GM06990 (cell line): ENCODE results near the gene NAAA.
A peak's percentile ranks its signal among the peaks of the same experiment; 100 is the strongest.

Experiments used
- DNase-seq: peaks from one replicate; pipeline ENCODE4 v3.0.0-alpha.2; 2011; ENCODE audit not compliant: insufficient read length; ENCODE audit errors: extremely low read depth
- H3K27me3 ChIP-seq: replicated peaks from 2 replicates; pipeline ENCODE4 v1.6.0; 2011; ENCODE audit warnings: low read length; ENCODE audit not compliant: control insufficient read depth, insufficient read depth
- H3K36me3 ChIP-seq: 2 replicates; pipeline ENCODE4 v1.5.1; 2011; ENCODE audit warnings: low read length; ENCODE audit not compliant: control insufficient read depth, insufficient read depth
- H3K4me3 ChIP-seq: replicated peaks from 2 replicates; pipeline ENCODE4 v1.5.1; 2011; ENCODE audit warnings: low read depth, mild to moderate bottlenecking, control low read depth, low read length
- TF ChIP-seq, protein P1 (sequence below): IDR thresholded peaks from 2 replicates; pipeline ENCODE4 v1.5.1; 2011; ENCODE audit warnings: low read length, control low read depth, mild to moderate bottlenecking, inconsistent platforms; ENCODE audit not compliant: insufficient read depth, poor library complexity, severe bottlenecking

Gene NAAA

DNA sequence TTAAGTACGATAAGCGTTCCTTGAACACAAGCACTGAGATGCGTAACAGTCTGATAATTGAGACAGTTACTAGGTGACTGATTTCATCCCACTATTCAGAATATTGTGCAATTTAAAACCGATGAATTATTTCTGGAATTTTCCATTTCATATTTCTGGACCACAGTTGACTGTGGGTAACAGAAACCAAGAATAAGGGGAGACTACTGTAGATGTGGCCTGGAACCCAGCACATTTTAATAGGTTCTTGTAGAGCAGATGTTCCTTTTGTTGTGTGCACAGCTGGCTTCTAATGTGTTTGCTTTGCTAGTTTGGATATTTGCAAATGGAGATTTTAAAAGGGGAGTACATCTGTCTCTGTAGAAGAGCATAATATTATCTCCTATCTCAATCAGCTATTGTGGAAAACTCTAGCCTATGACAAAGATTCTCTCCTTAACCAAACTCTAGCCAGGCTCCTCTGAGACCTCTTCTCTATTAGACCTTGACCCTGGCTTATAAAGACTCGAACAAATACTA is 16.4 kb downstream of the NAAA start:
- TF ChIP-seq, protein P1, sequence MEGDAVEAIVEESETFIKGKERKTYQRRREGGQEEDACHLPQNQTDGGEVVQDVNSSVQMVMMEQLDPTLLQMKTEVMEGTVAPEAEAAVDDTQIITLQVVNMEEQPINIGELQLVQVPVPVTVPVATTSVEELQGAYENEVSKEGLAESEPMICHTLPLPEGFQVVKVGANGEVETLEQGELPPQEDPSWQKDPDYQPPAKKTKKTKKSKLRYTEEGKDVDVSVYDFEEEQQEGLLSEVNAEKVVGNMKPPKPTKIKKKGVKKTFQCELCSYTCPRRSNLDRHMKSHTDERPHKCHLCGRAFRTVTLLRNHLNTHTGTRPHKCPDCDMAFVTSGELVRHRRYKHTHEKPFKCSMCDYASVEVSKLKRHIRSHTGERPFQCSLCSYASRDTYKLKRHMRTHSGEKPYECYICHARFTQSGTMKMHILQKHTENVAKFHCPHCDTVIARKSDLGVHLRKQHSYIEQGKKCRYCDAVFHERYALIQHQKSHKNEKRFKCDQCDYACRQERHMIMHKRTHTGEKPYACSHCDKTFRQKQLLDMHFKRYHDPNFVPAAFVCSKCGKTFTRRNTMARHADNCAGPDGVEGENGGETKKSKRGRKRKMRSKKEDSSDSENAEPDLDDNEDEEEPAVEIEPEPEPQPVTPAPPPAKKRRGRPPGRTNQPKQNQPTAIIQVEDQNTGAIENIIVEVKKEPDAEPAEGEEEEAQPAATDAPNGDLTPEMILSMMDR: no peak
- DNase-seq: no peak
- no peaks in the 10 kb centered on the region for H3K27me3 ChIP-seq
- peaks cover 7% of the 10 kb centered on the region for H3K36me3 ChIP-seq
- no peak overlapping the region for H3K4me3 ChIP-seq

DNA sequence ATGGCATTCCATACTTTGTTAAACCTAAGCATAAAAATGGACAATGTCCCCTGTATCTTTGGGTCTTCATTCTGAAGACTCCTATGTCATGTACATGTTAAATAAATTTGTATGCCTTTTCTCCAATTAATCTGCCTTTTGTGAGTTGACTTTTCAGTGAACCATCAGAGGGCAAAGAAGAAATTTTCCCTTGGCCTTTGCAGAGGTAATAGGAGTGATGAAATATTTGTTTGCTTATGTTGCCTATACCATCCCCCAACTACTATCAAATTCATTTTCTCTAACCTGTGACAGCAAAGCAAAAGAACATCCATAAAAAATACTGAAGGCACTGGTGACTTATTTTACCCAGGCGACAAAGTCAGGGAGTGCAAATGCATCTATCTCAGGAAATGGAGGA is 18.2 kb downstream of the NAAA start:
- H3K36me3 ChIP-seq: peaks cover 7% of the 10 kb centered on the region
- no peaks in the 10 kb centered on the region for H3K27me3 ChIP-seq
- TF ChIP-seq, protein P1: no peak
- no peak for DNase-seq
- H3K4me3 ChIP-seq: no peak overlapping the region

DNA sequence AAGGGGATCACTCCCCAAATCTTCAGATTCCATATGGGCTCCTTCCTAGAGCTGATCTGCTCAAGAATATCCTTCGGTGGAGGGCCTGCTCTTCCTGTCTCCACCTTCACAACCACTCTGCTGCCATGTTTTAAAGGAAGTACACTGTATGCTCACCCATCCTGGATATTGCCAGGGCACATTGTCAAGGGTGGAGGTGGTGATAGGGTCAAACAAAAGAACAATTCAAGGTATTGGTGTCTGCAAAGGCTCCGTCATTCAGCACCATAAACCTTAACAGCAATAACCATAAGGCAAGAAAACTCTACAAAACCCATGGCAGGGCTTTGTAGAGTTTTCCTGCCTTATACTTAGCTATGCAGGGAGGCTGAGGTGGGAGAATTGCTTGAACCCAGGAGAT is 18.9 kb downstream of the NAAA start:
- Histone ChIP-seq H3K4me3 (no peak overlapping the region), H3K27me3 (no peaks in the 10 kb centered on the region), H3K36me3 (peaks cover 7% of the 10 kb centered on the region)
- TF ChIP-seq, protein P1: no peak
- no peak for DNase-seq

DNA sequence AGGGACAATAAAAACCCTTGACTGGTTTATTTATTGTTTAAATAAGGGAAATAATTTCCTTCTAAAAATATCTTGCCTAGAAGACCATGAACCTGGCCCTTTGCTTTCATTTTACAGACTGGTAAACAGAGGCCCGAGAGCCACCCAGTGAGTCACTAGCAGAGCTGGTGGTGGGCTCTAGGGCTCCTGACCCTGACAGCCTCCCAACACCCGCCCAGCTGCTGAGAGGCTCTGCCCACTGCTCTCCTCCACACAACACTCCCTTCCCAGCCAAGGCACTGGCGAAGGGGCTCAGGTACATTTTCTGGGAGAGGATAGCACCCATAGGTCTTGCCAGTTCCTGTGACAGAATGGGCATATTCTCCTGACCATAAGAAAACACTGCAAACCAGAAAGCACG is 20.5 kb downstream of the NAAA start:
- H3K27me3 ChIP-seq: no peaks in the 10 kb centered on the region
- H3K36me3 ChIP-seq: peaks cover 7% of the 10 kb centered on the region
- TF ChIP-seq, protein P1: no peak
- no peak for DNase-seq
- H3K4me3 ChIP-seq: no peak overlapping the region

DNA sequence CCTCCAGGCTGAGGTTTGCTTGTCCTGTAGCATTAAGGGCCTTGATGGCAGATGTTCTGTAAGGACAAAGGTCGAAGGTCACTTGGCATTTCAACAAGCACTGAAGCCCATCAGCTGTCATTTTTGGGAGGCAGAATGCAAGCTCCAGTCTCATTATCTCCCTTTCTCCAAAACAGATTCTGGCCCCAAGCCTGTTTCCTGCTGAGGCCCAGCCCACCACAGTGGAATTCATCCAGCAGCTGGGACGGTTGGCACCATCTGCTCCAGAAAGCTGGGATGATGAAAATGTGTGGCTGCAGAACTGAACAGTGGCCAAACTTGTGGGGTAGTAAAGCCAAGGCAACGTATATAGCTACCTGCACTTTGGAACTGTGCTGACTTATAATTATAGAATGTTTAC is 20.9 kb downstream of the NAAA start:
- Histone ChIP-seq H3K36me3 (peaks cover 7% of the 10 kb centered on the region), H3K4me3 (no peak overlapping the region), H3K27me3 (no peaks in the 10 kb centered on the region)
- no peak for DNase-seq
- TF ChIP-seq, protein P1: no peak

DNA sequence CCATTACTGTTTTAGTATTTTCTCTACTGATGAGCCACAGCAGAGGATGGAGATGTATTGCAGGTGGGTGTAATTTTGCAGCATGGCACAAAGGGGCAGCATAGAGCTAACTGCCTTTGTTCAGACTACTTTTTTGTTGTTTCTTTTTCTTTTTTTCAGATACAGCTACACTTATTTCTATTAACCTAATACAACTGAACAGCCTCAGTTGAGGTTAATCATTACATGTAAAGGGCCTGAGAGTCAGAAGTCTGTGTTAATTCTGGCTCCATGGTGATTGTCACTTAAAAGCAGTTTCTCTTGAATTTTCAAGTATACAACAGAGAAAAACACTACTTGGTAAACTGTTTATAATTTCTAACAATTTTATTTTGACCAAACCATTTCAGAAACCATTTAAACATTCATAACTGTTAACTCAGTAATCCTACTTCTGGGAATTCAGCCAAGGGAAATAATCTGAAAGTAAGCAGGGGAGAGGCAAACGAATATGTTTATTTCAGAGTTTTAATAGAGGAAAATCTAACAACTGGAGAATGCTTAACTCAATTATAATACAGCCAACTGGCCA is 24.6 kb downstream of the NAAA start:
- Histone ChIP-seq H3K4me3 (no peak overlapping the region), H3K27me3 (no peaks in the 10 kb centered on the region), H3K36me3 (peaks cover 7% of the 10 kb centered on the region)
- TF ChIP-seq, protein P1: peak; percentile 79
- no peak for DNase-seq
